Endothelial cell of umbilical vein (primary cell): ENCODE results near the gene CUBN.

Experiments
- EZH2 ChIP-seq: IDR thresholded peaks from 2 replicates; pipeline ENCODE4 v1.6.1; 2012; ENCODE audit warnings: borderline replicate concordance, low read depth, mild to moderate bottlenecking, moderate library complexity, low read length, inconsistent platforms; ENCODE audit not compliant: severe bottlenecking
- FOS ChIP-seq: IDR thresholded peaks from 2 replicates; pipeline ENCODE4 v1.6.1; 2011; ENCODE audit warnings: mild to moderate bottlenecking, low read length, moderate library complexity, borderline replicate concordance; ENCODE audit not compliant: insufficient read depth
- JUN ChIP-seq: IDR thresholded peaks from 2 replicates; pipeline ENCODE4 v1.6.1; 2011; ENCODE audit warnings: borderline replicate concordance, low read depth; ENCODE audit not compliant: insufficient read length, insufficient read depth
- MAX ChIP-seq: IDR thresholded peaks from 2 replicates; pipeline ENCODE4 v1.6.1; 2011; ENCODE audit not compliant: insufficient read depth, insufficient read length
- MYC ChIP-seq: IDR thresholded peaks from one replicate; pipeline ENCODE4 v1.6.1; 2011; ENCODE audit warnings: mild to moderate bottlenecking, low read depth, low read length
- POLR2A ChIP-seq: IDR thresholded peaks from 2 replicates; pipeline ENCODE4 v1.6.1; 2012; ENCODE audit warnings: low read depth, mild to moderate bottlenecking, control low read depth, low read length
- POLR2AphosphoS5 ChIP-seq: IDR thresholded peaks from 2 replicates; pipeline ENCODE4 v1.6.1; 2012; ENCODE audit warnings: low read depth, mild to moderate bottlenecking, control low read depth, low read length, moderate library complexity; ENCODE audit not compliant: insufficient read depth
- TF ChIP-seq, protein P1 (sequence below), 2 donors: IDR thresholded peaks; 1 replicate in 1 of 2; 2 replicates in 1 of 2; pipeline ENCODE4 v1.5.1; 2011; ENCODE audit warnings: low read length in 2 of 2, mild to moderate bottlenecking in 2 of 2, moderate library complexity in 2 of 2, control low read depth in 1 of 2, inconsistent platforms in 1 of 2, low read depth in 1 of 2; ENCODE audit not compliant: insufficient read depth in 1 of 2; ENCODE audit errors: extremely low read depth in 1 of 2

- no peak for TF ChIP-seq MYC
- TF ChIP-seq EZH2 = no peak
- TF ChIP-seq, protein P1, sequence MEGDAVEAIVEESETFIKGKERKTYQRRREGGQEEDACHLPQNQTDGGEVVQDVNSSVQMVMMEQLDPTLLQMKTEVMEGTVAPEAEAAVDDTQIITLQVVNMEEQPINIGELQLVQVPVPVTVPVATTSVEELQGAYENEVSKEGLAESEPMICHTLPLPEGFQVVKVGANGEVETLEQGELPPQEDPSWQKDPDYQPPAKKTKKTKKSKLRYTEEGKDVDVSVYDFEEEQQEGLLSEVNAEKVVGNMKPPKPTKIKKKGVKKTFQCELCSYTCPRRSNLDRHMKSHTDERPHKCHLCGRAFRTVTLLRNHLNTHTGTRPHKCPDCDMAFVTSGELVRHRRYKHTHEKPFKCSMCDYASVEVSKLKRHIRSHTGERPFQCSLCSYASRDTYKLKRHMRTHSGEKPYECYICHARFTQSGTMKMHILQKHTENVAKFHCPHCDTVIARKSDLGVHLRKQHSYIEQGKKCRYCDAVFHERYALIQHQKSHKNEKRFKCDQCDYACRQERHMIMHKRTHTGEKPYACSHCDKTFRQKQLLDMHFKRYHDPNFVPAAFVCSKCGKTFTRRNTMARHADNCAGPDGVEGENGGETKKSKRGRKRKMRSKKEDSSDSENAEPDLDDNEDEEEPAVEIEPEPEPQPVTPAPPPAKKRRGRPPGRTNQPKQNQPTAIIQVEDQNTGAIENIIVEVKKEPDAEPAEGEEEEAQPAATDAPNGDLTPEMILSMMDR (IDR thresholded peaks at IDR 0.05; ENCODE audit: extremely low read depth in 1 of 2, insufficient read depth in 1 of 2, low read depth in 1 of 2, low read length in 2 of 2) = no peak
- no peak for TF ChIP-seq POLR2A
- TF ChIP-seq JUN = no peak
- TF ChIP-seq MAX = no peak
- no peak for TF ChIP-seq POLR2AphosphoS5
- TF ChIP-seq FOS = no peak
These were observed 199.1 kb downstream of the CUBN start for GRCh38 chr10:16930540-16930939.
